Panc1 (cell line): ENCODE results near the gene KREMEN2. TPM values are rescaled to one million over a fixed set of nuclear protein-coding genes. Genes with fewer than 3 reads are reported as not detected.

Experiments
- ATAC-seq: fragments of 200-7000 bp; cut with Tn5 transposase; 2 replicates; pipeline ENCODE4 v1.9.1; 2020; ENCODE audit warnings: mild to moderate bottlenecking, moderate library complexity
- BruUV-seq: library from RNA; stranded (reverse); fragments of 400-500 nt; replicated peaks from 2 replicates; lab custom pipeline; 2021; lab: Mats Ljungman, UMichigan
- CTCF ChIA-PET: fragments of 300-600 bp; sonication (Branson Sonifier 250); formaldehyde crosslinking; loops from one replicate; lab custom pipeline; 2022; ENCODE audit warnings: antibody characterized with exemption; lab: Charles Lee
- POLR2A ChIA-PET: fragments of 300-600 bp; sonication (Branson Sonifier 250); formaldehyde crosslinking; loops from one replicate; lab custom pipeline; 2022; ENCODE audit warnings: antibody characterized with exemption; lab: Charles Lee
- DNase-seq: peaks from one replicate; pipeline ENCODE4 v3.0.0-alpha.2; 2010; ENCODE audit warnings: low read depth, low spot score
- H3K27ac ChIP-seq: 2 replicates; pipeline ENCODE4 v1.5.1; 2011; ENCODE audit warnings: mild to moderate bottlenecking, low read length, inconsistent platforms
- H3K27me3 ChIP-seq: fragments of 200-500 bp; sonication (Bioruptor generic); 2 replicates; pipeline ENCODE4 v1.6.0; 2014; ENCODE audit warnings: low read length, inconsistent platforms; ENCODE audit not compliant: control insufficient read depth, insufficient read depth
- H3K36me3 ChIP-seq: fragments of 200-500 bp; sonication (Bioruptor generic); 2 replicates; pipeline ENCODE4 v1.5.1; 2014; ENCODE audit warnings: inconsistent platforms, mild to moderate bottlenecking, low read length, moderate library complexity; ENCODE audit not compliant: control insufficient read depth, insufficient read depth
- H3K4me1 ChIP-seq: 2 replicates; pipeline ENCODE4 v1.5.1; 2011; ENCODE audit warnings: inconsistent platforms, mild to moderate bottlenecking, low read length, moderate library complexity; ENCODE audit not compliant: control insufficient read depth, insufficient read depth
- H3K4me3 ChIP-seq, 2 experiments: 2 replicates each; pipeline ENCODE4 v1.5.1; 2011 to 2012; ENCODE audit warnings: low read depth in 2 of 2, low read length in 2 of 2, mild to moderate bottlenecking in 2 of 2, inconsistent platforms in 1 of 2, moderate library complexity in 1 of 2
- H3K9me3 ChIP-seq: fragments of 200-500 bp; sonication (Bioruptor generic); 2 replicates; pipeline ENCODE4 v1.5.1; 2014; ENCODE audit warnings: low read depth, mild to moderate bottlenecking, inconsistent platforms, low read length, moderate library complexity; ENCODE audit not compliant: control insufficient read depth, insufficient read depth
- CTCF ChIP-seq: fragments of 450-650 bp; IDR thresholded peaks from 2 replicates; pipeline ENCODE4 v1.5.1; 2017; ENCODE audit warnings: mild to moderate bottlenecking
- POLR2AphosphoS5 ChIP-seq: IDR thresholded peaks from 2 replicates; pipeline ENCODE4 v1.6.1; 2012; ENCODE audit warnings: mild to moderate bottlenecking, low read depth, low read length, moderate library complexity
- SIN3A ChIP-seq: IDR thresholded peaks from 2 replicates; pipeline ENCODE4 v1.6.1; 2012; ENCODE audit warnings: low read depth, mild to moderate bottlenecking, low read length, moderate library complexity, borderline replicate concordance; ENCODE audit not compliant: insufficient read depth
- TCF7L2 ChIP-seq: IDR thresholded peaks from 2 replicates; pipeline ENCODE4 v1.6.1; 2011; ENCODE audit warnings: mild to moderate bottlenecking, low read depth, low read length, inconsistent platforms
- in situ Hi-C: cut with HindIII; loops from 2 replicates; pipeline ENCODE4 v1.10.0; 2016; ENCODE audit warnings: low sequenced_read_pairs, low pct_unique_long_range_greater_than_20kb
- intact Hi-C: fragments of 100-400 bp; cut with micrococcal nuclease; formaldehyde crosslinking; loops from one replicate; pipeline ENCODE4 v1.10.0; 2022; ENCODE audit not compliant: unreplicated experiment
- total RNA-seq: library from RNA; stranded (reverse); gene quantifications from one replicate; pipeline ENCODE4 v1.2.1, GENCODE V29; 2021; ENCODE audit not compliant: unreplicated experiment
- TF ChIP-seq, protein P1 (sequence below), 2 experiments: IDR thresholded peaks; 2 replicates each; pipeline ENCODE4 v1.6.1; 2011 to 2012; ENCODE audit warnings: low read depth in 2 of 2, control low read depth in 1 of 2, low read length in 1 of 2, mild to moderate bottlenecking in 1 of 2, moderate library complexity in 1 of 2; ENCODE audit not compliant: insufficient read depth in 1 of 2

KREMEN2 gene
- total RNA-seq, 1 experiment from 2014 or later = 10.8 TPM

DNA sequence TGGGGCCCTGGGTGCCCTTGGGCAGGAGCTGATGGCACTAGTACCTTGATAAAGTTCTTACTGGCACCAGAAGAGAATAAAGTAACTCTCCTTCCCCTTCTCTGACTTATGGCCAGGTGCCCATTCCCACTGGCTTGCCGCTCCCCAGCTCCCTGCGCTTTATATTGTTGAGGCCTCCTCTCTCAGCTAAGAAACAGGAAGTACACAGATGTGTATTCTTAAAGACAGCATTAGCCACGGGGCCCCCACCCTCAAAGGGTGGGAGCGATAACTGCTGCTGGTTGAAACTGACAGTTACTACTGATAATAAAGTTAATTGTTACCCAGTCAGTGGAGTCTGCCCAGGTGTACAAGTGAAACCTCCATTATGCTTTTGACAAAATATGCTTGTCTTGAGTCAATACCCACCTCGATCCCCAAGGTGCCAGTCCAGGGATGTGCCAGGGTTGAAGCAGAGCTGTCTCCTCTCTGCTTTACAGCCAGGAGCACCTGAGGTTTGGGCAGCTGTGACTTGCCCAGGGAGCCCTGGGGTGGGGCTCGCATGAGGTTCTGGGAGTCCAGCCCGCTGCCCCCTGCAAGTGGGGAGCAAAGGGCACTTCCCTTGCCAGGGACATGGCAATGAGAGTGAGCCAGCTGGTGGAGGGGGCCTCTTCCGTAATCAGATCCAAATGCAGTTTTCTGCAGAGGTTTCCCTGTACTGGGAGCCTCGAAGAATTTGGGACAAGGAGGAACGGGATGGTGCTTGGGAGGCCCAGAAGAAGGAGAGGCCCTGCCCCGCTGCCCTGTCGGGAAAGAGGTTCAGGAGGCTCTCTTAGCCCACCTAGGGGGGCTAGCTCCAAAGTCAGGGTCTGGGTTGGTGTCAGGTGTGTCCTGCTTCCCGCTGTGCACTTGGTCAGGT, 43.2 kb downstream of the KREMEN2 start:
- 0 out of 2 replicates have a peak overlapping the region, but pooled peaks have one; percentile 44 for H3K27ac ChIP-seq
- ChIA-PET POLR2A (interaction anchor here (0.6 kb wide), 1 partner anchor 20 kb away, joined by 10 read pairs; no protein-coding TSS in a partner anchor), CTCF (interaction anchor here (0.5 to 0.9 kb wide), 3 partner anchors 13 to 266 kb away, joined by 3 to 7 read pairs (median 3); partner anchors contain the start of gene TNFRSF12A)
- no peaks in the 10 kb centered on the region for H3K9me3 ChIP-seq
- H3K4me1 ChIP-seq = peaks cover 32% of the 10 kb centered on the region
- no peak for ATAC-seq
- in situ Hi-C loops = no loop called here
- H3K27me3 ChIP-seq = no peaks in the 10 kb centered on the region
- no peaks in the 10 kb centered on the region for H3K36me3 ChIP-seq
- no peak overlapping the region for H3K4me3 ChIP-seq
- intact Hi-C loops = no loop called here
- BruUV-seq = no TSS peak
- TF ChIP-seq SIN3A (no peak), TCF7L2 (no peak), CTCF (no peak), POLR2AphosphoS5 (no peak)
- TF ChIP-seq, protein P1, sequence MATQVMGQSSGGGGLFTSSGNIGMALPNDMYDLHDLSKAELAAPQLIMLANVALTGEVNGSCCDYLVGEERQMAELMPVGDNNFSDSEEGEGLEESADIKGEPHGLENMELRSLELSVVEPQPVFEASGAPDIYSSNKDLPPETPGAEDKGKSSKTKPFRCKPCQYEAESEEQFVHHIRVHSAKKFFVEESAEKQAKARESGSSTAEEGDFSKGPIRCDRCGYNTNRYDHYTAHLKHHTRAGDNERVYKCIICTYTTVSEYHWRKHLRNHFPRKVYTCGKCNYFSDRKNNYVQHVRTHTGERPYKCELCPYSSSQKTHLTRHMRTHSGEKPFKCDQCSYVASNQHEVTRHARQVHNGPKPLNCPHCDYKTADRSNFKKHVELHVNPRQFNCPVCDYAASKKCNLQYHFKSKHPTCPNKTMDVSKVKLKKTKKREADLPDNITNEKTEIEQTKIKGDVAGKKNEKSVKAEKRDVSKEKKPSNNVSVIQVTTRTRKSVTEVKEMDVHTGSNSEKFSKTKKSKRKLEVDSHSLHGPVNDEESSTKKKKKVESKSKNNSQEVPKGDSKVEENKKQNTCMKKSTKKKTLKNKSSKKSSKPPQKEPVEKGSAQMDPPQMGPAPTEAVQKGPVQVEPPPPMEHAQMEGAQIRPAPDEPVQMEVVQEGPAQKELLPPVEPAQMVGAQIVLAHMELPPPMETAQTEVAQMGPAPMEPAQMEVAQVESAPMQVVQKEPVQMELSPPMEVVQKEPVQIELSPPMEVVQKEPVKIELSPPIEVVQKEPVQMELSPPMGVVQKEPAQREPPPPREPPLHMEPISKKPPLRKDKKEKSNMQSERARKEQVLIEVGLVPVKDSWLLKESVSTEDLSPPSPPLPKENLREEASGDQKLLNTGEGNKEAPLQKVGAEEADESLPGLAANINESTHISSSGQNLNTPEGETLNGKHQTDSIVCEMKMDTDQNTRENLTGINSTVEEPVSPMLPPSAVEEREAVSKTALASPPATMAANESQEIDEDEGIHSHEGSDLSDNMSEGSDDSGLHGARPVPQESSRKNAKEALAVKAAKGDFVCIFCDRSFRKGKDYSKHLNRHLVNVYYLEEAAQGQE (IDR thresholded peaks at IDR 0.05; ENCODE audit: insufficient read depth in 1 of 2, low read depth in 2 of 2, low read length in 1 of 2) = no peak
- DNase-seq = no peak

DNA sequence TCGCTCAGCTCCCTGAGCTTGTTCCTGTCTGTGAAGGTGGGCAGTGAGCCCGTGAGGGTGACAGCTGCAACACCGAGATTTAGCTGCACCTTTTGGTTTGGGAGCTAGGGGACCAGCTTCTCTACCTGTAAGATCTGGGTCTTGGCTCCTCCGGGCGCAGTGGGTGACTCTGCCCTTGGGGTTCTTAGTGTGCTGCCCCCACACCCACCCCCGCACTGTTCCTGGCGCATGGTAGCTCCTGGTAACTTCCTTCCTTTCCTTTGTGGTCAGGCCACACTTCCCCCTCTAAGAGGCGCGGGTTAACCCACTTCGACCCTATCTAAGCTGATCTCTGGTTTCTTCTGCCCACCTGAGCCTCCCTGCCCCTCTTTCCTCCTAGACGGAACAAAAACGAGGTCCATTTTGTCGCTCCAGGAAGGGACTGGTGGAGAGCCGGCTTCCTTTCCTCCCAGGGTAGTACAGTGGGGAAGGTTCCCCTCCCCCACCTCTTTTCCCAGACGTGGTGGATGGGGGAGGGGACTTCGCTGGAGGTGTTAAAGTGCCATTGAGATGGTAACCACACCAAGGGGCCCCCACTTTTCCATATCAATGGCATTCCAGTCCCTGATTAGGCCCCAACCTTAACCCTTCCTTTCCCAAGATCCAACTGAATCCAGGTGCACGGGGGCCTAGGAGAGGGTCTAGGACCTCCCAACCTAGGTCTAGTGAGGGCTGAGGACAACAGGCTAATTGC, 44.0 kb downstream of the KREMEN2 start:
- ChIA-PET POLR2A (no interaction called here), CTCF (interaction anchor here (0.8 kb wide), 1 partner anchor 20 kb away, joined by 3 read pairs; no protein-coding TSS in a partner anchor)
- H3K27me3 ChIP-seq = no peaks in the 10 kb centered on the region
- no peaks in the 10 kb centered on the region for H3K9me3 ChIP-seq
- no TSS peak for BruUV-seq
- intact Hi-C loops = no loop called here
- no peak overlapping the region for H3K4me3 ChIP-seq
- no peak for DNase-seq
- TF ChIP-seq TCF7L2 (no peak), CTCF (no peak), SIN3A (no peak)
- TF ChIP-seq, protein P1 (IDR thresholded peaks at IDR 0.05; ENCODE audit: insufficient read depth in 1 of 2, low read depth in 2 of 2, low read length in 1 of 2) = no peak
- in situ Hi-C loops = no loop called here
- ATAC-seq = no peak
- peaks cover 36% of the 10 kb centered on the region for H3K4me1 ChIP-seq
- H3K27ac ChIP-seq = no peak overlapping the region
- no peaks in the 10 kb centered on the region for H3K36me3 ChIP-seq
